Ishikawa (cell line): ENCODE results near the gene SEMA6A.

ENCODE experiments used
- CREB1 ChIP-seq: IDR thresholded peaks from 2 replicates; pipeline ENCODE4 v1.6.1; 2012; ENCODE audit warnings: low read depth
- FOXM1 ChIP-seq: IDR thresholded peaks from 2 replicates; pipeline ENCODE4 v1.6.1; 2012; ENCODE audit warnings: low read depth, borderline replicate concordance
- MAX ChIP-seq: IDR thresholded peaks from 2 replicates; pipeline ENCODE4 v1.6.1; 2012
- RAD21 ChIP-seq: IDR thresholded peaks from 2 replicates; pipeline ENCODE4 v1.6.1; 2012; ENCODE audit warnings: low read depth
- REST ChIP-seq: IDR thresholded peaks from 2 replicates; pipeline ENCODE4 v1.6.1; 2012; ENCODE audit warnings: low read depth, mild to moderate bottlenecking
- USF1 ChIP-seq: IDR thresholded peaks from 2 replicates; pipeline ENCODE4 v1.6.1; 2012
- YY1 ChIP-seq: IDR thresholded peaks from 2 replicates; pipeline ENCODE4 v1.6.1; 2012; ENCODE audit warnings: low read depth

DNA sequence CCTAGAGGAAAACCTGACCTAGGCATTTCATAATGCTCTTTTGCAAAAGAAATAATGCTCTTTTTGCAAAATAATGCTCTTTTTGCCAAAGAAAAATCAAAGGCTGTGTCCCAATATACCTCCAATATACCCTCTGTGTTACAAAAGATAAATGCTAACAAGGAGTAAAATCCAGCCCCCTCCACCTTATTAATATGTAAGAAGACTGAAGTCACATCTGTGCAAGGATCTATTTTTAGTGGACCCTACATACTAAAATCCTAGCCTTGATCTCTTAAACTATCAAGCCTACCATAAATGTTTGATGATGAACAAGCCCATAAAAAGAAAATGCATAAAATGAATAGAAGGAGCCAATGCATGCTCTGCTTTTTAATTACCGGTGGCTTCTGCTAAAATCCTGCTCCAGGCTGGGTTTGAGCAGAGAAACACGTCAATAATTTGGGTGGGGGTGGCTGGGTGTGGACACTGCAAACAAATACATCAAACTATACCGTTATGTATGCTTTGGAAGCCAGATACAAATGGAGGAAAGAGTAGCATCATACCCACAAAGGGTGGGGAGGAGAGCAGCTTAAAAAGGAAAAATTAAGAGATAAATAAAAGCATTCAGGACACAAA is 131.6 kb downstream of the SEMA6A start:
- no peak for TF ChIP-seq REST
- no peak for TF ChIP-seq CREB1
- TF ChIP-seq MAX: no peak
- no peak for TF ChIP-seq FOXM1
- TF ChIP-seq RAD21: no peak
- no peak for TF ChIP-seq USF1
- TF ChIP-seq YY1: no peak
